HK-2 (cell line): ENCODE data around the gene DNAJC3.
"Not testable (repeated sequence)": the region's sequence is repeated elsewhere in the genome, so short reads cannot be mapped to it uniquely, and the experiment has no call there.

ENCODE experiments used
- DNase-seq: peaks from one replicate; pipeline ENCODE4 v3.0.0-alpha.2; 2018; ENCODE audit not compliant: unreplicated experiment

The DNAJC3 gene

DNA sequence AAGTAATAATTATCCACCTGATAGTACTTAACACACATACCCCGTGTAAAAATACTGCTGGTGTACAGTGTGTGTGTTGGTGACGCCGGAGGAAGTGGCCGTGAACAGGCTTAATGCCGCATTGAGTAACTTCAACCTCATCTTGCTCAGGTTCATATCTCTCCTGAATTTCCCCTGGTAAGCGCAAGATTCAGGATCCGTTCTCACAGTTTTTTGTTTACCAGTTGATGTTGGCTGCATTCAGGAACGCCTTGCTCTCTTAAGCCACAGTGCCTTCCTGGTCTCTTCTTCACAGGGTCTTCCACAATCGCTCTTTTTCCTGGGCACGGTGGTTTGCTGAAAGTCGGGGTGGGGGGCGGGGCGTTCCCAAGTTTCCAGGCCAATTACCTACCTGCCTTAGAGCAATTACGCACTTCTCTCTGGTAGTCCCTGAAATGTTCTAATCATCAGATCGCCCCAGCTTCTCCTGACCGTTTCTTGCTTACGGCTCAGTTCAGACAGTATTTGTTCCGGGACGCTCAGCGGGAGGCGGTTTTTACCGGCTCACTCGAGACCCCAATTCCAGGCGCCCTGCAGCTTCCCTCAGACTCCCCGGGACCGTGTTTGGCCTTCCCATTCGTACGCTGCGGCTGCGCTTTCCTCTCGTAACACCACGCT lies 706 bp upstream of the DNAJC3 start:
- DNase-seq = no peak

DNA sequence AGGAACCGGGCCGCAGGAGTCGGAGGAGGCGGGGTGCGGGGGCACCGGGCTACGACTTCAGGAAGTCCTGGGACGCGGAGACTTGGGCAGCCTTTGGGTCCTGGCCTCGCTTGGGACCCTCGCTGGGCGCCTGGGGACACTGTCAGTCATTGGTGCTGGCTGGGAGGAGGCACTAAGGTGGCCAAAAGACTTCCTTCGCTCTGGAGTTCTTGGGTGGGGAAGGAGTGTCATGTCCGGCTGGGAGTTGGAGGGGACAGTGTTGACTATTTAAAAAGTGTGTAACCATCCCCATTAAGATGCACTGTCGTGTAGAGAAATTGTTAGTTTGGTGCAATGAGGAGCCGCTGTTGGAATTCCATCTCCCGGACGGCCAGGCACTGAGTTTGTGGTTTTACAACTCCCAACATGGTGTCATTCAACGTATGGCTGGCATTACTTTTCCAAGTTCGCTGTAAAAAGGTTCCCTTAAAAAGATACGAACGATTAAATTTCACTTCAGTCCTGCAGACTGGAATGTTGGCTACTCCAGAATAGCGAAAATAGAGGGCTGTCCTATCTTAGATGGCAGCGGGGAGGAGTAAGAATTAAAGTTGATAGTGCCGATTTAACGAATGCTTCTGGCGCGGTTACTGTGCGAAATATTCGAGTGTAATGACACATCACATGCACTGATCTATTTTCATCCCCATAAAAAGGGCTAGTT lies 776 bp downstream of the DNAJC3 start:
- peak; percentile 13 for DNase-seq

DNA sequence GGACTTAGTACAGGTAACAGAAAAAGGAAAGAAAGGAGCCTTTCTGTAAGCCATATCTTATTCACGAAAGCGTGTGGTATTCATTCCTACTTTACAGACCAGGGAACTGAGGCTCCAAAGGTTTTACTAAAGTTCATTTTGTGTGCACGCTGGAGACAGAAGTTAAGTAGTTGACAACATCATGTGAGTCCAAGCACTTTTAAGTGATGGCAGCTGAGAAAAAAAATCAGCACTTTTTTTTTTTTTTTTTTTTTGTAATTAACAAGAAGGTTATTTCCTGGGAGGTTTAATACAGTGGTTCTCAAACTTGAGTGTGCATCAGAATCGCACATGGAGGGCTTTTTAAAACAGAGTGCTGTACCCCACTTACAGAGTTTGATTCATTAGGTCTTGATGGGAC lies 2.0 kb downstream of the DNAJC3 start:
- no peak for DNase-seq

DNA sequence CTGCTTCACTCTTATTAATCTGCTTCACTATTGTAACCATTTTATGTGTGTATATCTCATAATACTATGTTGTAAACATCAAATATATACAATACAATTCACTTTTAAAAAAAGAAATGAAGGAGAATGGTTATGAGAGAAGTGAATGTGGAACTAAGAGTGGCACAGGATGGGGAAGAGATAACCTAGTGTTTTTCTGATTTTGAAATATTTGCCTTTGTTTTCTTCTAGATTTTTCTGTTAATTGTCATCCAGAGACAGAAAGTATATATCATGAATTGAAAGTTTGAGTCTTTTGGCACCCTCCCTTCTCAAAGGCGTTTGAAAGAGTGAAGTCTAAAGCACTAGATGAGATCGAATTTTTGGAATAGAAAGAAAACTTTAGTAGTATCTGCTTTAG lies 2.8 kb downstream of the DNAJC3 start:
- no peak for DNase-seq

DNA sequence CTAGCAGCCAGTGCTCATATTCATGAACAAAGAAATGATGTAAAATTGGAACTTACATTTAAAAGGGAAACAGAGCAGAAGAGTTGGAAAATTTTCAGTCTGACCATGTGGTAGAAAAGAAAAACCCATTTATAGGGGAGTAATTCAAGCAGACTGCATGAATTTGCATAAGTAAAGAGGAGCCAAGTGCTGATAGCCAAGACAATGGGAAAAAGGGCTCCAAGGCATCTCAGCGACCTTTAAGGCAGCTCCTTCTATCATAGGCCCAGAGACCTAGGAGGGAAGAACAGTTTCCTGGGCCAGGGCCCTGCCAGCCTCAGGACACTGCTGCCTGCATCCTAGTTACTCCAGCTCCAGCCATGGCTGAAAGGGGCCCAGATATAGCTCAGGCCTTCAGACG lies 7.5 kb downstream of the DNAJC3 start:
- no peak for DNase-seq

DNA sequence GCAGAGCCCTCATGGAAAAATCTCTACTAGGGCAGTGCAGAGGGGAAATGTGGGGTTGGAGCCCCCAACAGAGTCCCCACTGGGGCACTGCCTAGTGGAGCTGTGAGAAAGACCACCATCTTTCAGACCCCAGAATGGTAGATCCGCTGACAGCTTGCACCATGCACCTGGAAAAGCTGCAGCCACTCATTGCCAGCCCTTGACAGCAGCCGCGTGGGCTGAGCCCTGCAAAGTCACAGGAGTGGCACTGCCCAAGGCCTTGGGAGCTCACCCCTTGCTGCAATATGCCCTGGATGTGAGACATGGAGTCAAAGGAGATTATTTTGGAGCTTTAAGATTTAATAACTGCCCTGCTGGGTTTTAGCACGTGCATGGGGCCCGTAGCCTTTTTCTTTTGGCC lies 8.0 kb downstream of the DNAJC3 start:
- DNase-seq = not testable (repeated sequence)

DNA sequence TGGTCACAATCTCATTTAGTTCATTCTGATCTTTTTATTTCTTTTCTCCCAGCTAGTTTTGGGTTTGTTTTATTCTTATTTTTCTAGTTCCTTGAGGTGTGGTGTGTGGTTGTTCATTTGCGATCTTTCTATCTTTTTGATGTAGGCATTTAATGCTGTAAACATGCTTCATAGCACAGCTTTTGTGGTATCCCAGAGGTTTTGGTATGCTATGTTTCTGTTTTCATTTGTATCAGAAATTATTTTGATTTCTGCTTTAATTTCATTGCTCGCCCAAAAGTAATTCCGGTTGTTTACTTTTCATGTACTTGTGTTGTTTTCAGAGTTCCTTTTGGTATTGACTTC lies 12.6 kb downstream of the DNAJC3 start:
- no peak for DNase-seq

DNA sequence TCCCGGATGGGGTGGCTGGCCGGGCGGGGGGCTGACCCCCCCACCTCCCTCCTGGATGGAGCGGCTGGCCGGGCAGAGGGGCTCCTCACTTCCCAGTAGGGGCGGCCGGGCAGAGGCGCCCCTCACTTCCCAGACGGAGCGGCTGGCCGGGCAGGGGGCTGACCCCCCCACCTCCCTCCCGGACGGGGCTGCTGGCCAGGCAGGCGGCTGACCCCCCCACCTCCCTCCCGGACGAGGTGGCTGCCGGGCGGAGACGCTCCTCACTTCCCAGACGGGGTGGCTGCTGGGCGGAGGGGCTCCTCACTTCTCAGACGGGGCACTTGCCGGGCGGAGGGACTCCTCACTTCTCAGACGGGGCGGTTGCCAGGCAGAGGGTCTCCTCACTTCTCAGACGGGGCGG lies 14.0 kb downstream of the DNAJC3 start:
- not testable (repeated sequence) for DNase-seq

DNA sequence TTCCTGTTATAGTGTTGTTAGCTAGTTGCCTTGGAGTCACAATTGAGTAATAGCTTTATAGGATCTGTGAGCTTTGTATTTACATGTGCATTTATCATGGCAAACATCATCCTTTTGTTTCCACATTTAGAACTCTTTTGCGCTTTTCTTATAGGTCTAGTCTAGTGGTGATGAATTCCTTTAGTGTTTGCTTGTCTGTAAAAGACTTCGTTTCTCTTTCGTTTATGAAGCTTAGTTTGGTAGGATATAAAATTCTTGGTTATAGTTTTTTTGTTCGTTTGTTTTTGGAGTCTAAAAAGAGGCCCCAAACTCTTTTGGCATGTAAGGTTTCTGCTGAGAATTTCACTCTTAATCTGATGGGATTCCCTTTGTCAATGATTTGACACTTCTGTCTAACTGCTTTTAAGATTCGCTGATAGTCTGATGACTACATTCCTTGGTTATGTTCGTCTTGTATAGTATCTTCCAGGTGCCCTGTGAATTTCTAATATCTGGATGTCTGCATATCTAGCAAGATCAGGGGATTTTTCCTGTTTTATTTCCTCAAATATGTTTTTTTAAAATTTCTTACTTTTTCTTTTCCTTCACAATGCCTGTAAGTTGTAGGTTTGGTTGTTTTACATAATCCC lies 20.2 kb downstream of the DNAJC3 start:
- DNase-seq = no peak

DNA sequence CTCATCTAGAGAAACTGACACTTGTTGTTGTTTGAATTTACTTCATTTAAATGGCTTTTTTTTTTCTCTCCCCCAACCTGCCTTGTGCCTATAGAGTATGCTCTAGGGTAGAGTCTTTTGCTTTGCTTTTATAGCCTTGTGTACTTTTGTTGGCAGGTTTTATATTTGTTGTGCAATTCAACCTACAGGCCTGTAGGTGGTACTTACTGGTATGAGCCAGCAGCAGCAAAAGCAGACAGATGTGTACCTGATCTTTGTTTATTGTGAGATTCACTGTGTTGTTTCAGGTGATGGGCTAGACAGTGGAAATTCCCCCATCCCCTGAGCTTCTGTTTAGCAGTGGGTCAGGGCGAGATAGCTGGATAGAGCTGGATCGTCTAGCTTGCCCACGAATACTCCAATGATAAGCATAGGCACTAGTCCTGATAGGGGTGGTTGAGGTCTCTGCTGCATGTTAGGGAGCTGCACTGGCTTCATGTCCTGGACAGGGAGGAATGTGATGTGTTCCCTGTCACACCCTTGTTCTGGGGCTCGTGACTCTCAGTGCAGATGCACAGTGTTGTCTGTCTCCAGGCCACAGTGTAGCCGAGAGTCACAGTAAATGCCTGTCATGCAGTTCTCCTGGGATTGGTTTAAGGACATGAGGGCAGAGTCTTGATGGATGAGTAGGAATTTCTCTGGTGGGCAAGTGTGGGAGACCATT lies 21.3 kb downstream of the DNAJC3 start:
- DNase-seq = no peak

DNA sequence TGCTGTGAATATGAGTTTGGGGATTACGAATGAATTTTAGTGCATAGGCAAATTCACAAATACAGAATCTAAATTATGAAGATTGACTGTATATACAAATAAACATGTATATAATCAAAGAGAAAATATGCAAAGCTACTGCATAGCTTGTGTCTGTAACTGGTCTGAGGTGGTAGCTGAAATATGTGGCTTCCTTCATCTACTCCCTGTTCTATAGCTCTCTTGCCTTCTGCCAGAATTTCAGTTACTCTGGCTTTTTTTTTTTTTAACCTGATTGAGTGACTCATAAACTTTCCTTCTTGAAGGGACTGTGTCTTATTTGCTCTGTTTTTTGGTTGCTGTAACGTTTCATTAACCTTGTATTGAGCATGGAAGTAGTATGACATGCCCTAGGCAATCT lies 26.6 kb downstream of the DNAJC3 start:
- DNase-seq = no peak

DNA sequence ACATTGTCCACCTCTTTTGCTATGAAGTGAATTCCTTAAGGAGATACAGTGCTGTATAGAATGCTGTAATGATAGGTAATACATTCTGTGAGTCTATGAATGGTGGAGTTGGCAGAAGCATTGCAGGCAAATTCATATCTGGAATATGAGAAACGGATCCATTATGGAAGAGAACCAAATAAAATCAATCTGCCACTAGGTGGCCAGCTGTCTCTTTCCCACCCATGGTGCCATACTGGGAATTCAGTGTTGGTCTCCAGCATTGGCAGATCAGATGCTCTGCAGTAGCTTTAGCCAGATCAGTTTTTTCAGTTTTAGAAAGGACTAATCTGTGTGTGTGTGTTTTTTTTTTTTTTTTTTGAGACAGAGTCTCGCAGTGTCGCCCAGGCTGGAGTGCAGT lies 27.6 kb downstream of the DNAJC3 start:
- DNase-seq = no peak

DNA sequence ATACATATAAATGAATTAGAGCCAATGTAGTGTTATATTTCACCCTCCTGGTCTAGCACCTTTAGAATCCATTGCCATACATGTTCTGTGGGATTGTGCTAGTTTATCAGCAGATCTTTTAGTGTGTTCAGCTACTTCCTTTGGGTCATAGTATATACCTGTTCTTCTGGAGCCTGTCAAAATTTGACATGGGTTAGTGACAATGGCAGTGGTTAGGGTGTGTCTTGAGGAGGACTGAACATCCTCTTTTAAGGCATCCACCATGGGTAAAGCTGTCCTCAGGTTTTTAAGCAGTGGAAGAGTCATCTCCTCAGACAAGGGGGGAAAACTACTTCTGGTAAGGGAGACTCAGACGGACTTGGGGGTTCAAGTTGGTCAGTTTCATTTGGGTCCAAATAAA lies 29.4 kb downstream of the DNAJC3 start:
- DNase-seq = no peak

DNA sequence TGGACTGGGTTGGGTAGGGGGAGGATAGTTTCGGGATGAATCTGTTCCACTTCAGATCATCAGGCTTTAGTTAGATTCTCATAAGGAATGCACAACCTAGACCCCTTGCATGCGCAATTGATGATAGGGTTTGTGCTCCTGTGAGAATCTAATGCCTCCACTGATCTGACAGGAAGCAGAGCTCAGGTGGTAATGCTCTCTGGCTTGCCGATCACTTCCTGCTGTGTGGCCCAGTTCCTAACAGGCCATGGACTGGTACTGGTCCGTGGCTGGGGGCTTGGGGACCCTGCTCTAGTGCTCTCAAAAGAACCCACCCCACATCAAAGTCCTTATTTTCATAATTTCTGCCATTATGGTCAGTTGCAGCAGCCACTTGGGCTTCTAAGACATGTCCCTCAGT lies 30.1 kb downstream of the DNAJC3 start:
- DNase-seq = no peak

DNA sequence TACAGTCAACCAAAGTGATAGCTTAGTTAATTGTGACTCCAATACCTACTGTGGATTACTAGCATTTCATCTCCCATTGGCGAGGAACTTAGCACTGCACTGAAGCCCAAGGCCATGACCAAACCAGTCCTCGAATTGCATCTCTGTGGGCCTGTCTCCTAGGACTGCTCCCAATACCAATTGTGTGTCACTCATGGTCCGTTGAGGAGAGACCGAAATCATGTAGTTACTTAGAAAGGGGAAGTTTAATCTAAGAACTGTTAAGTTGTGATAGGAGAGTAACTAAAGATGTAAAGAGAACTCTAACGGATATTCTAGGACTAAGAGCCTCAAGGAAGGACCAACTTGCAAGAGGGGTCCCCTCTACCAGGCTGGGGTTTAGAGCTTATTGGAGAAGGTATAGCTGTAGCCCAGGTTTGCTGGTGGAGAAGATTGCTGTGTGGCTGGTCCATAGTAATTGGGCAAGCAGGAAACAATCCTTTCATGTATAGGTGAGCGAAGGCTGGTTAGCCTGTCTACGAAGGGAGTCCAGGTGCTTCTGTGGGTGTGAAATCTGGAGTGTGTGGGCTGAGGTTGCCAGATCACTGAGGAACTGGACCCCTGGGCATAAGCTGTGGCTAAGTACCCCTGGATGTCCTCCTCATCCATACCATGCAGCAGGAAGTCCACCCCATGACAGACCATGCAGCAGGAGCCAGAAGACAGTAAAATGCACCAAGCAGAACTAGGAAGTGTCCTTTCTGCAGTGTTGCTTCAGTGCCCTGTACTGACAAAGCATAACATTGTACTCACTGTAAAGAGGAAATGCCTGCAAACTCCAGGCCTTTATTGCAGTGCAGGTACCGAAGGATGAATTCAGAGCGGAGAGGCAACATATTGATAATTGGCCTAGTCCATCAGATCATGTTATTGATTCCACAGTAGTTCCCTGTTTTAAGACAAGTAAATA lies 30.8 kb downstream of the DNAJC3 start:
- no peak for DNase-seq

DNA sequence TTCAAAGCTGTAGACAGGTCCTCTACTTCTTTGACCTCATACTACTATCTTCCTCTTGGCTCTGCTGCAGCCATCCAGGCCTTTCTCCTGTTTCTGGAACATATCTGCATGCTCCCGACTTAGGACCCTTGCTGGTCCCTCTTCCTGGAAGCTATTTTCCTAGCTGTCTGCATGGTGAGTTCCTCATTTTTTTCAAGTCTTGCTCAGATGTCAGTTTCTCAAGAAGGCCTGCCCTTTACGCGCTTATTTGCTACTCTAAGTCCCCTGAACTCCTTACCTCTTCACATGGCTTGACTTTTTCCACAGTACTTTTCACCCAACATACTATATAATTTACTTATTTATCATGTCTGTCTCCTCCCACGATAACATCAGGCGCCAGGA lies 31.4 kb downstream of the DNAJC3 start:
- no peak for DNase-seq

DNA sequence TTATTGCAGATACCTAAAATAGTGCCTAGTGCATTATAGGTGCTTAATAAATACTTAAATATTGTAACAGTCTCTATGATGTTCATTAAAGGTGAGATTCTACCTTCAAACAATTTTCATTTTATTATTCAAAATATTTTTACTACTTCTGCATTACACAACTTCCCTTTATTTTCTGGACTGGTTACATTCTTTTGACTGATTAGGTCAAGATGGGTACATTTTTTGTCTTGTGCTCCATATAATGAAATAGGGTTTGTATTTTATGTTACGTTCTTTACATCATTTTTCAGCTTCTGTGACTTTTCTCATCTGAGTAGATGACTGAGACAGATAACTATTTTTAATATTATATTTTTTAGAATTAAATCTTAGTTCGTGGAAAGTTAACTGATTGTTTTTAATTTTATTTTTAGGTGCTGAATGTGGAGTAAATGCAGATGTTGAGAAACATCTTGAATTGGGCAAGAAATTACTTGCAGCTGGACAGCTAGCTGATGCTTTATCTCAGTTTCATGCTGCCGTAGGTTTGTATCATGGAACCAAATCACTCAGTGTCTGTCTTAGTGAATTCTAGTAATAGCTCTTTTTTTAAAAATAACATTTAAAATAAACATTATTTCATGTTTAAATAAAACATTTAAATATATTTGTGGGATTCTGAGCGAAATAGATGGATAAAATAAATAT lies 32.0 kb downstream of the DNAJC3 start:
- DNase-seq = no peak

DNA sequence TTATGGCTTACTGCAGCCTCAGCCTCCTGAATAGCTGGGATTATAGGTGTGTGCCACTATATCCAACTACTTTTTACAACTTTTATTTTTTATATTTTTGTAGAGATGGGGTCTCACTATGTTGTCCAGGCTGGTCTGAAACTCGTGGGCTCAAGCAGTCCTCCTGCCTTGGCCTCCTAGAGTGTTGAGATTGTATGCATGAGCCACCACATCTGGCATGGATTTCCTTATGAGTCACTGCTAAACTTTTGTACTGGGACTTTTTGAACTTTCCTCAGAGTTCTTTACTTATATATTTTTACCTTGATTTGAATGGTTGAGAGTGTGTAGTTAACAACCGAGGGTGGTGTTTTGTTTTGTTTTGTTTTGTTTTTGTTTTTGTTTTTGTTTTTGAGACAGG lies 33.4 kb downstream of the DNAJC3 start:
- DNase-seq = no peak

DNA sequence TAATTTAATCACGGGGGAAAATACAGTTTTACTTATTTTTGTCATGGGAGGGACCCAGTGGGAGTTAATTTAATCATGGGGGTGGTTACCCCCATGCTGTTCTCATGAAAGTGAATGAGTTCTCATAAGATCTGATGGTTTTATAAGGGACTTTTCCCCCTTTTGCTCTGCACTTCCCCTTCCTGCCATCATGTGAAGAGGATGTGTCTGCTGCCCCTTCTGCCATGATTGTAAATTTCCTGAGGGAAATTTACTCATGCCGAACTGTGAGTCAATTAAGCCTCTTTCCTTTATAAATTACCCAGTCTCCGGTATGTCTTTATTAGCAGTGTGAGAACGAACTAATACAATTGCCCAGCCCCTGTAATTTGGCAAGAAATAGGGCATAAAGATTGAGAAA lies 35.9 kb downstream of the DNAJC3 start:
- DNase-seq = not testable (repeated sequence)

DNA sequence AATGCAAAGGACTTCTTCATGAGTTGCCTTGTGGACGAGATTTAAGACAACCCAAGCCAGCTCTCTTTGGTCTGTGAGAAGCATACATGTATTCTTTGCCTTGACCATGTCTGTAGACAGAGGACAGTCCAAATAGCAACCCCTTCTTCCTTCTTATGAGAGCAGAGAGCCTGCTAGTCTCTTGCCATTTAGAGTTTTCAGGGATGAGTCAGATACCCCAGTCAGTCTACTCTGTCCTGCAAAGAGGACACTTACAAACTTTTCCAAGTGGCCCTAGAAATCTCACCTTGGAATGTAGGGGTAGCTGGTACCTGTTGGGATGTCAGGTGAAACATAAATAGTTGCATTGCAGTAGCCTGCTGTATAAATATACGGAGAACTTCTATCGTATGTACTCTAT lies 36.7 kb downstream of the DNAJC3 start:
- DNase-seq = no peak

DNA sequence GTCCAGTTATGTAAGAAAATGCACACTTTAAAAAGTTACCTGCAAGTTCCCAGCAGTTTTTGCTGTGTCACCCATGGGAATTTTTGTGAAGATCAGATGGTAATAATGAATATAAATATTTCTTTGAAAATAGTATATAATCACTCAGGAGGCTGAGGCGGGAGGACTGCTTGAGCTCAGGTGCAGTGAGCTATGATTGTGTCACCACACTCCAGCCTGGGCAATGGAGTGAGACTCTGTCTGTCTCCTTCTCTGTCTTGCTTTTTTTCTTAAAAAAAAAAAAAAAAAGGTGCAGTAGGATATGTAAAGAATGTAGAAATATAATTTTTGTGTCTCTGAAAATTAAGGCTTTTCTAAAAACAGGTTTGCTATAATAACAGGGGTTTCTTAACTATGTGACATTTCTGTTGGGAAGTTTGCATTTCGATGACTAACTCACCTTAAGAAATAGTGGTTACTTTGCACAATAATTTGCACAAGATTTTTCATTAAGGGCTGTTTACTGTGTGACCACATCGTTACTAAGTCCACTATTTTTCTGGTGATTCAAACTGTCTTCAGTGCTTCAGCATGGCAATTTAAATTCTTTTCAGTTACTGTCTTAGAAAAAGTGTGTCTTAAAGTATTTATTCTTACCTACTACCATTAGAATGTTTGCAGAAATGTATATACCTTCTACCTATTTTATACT lies 37.3 kb downstream of the DNAJC3 start:
- no peak for DNase-seq
